PC-3 (cell line): Measurements from ENCODE around the gene DGKD.

Experiments
- EZH2 ChIP-seq: fragments of 300-600 bp; sonication (generic); IDR thresholded peaks from one replicate; pipeline ENCODE4 v1.6.1; 2017; ENCODE audit warnings: antibody characterized with exemption, mild to moderate bottlenecking, low read length; ENCODE audit not compliant: unreplicated experiment
- EZH2phosphoT487 ChIP-seq: fragments of 300-600 bp; sonication (generic); IDR thresholded peaks from 2 replicates; pipeline ENCODE4 v1.6.1; 2018; ENCODE audit warnings: mild to moderate bottlenecking, antibody characterized with exemption, low read length, borderline replicate concordance
- TF ChIP-seq, protein P1 (sequence below): fragments of 300-600 bp; sonication (generic); conservative IDR thresholded peaks from 2 replicates; pipeline ENCODE4 v1.5.1; 2017; ENCODE audit warnings: antibody characterized with exemption, low read depth, mild to moderate bottlenecking, low read length

DNA sequence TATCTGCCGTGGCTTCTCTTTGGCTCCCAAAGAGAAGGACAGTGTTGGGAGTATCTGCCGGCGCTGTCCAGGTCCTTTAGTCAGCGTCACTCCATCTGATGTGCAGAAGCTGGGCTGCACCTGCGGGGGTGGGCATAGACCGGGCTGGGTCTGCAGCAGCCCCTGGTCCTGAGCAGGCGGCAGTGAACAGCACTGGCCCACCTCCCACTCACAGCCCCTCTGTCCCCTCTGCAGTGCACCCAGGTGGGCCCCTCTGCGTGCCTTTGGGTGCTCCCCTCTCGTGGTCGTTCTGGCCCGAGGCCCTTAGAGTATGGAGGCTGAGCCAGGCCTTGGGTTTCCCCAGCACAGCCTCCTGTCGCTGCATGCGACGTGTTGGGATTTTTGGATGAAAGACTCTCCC lies 116.5 kb downstream of the DGKD start:
- TF ChIP-seq EZH2: no peak
- TF ChIP-seq EZH2phosphoT487: no peak
- TF ChIP-seq, protein P1, sequence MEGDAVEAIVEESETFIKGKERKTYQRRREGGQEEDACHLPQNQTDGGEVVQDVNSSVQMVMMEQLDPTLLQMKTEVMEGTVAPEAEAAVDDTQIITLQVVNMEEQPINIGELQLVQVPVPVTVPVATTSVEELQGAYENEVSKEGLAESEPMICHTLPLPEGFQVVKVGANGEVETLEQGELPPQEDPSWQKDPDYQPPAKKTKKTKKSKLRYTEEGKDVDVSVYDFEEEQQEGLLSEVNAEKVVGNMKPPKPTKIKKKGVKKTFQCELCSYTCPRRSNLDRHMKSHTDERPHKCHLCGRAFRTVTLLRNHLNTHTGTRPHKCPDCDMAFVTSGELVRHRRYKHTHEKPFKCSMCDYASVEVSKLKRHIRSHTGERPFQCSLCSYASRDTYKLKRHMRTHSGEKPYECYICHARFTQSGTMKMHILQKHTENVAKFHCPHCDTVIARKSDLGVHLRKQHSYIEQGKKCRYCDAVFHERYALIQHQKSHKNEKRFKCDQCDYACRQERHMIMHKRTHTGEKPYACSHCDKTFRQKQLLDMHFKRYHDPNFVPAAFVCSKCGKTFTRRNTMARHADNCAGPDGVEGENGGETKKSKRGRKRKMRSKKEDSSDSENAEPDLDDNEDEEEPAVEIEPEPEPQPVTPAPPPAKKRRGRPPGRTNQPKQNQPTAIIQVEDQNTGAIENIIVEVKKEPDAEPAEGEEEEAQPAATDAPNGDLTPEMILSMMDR: no peak
